ENCODE data around the gene FGFR3. TPM values are rescaled to one million over a fixed set of nuclear protein-coding genes. Genes with fewer than 3 reads are reported as not detected.

The FGFR3 gene
- total RNA-seq, 4 donors from 2014 or later: 438 to 805 (median 489) TPM

DNA sequence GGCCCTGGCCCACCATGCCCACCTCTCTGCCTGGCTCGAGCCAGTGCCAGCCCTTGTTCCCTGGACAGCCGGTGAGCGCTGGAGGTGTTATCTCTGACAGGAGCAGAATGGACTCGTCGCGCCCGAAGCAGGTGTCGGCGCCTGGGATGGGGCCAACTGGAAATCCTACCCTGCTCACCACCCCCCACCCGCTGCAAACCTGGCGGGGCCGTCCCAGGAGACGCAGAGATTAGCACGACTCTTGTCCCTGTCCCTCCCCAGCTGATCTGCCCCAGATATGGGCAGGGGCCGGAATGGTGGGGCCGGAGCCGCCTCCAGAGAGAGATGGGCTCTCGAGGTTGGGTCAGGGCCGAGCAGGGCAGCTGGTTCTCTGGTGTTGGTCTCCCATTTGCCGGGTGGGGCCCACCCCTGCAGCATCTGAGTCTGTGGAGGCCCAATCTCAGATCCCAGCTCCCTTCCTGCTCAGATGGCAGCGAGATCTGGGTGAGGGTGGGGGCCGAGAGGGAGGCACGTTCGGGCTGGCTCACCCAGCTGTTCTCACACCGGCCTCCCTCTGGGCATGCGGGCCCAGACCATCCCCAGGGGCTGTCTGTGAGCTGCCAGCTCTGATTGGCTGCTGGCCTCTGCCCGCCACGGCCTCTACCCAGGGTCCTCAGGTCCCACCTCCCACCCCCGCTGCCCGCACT, 20.1 kb upstream of the FGFR3 start:
- H3K4me3 ChIP-seq (ENCODE audit: low read depth, poor library complexity, severe bottlenecking): no peak overlapping the region
- WGBS, 2 donors: 43 to 56% methylated on average over 25 to 27 of the region's 30 CpGs
- intact Hi-C loops (cut with DNase I; ENCODE audit: low total_unique reads): no loop called here
- DNase-seq (ENCODE audit: low spot score in 2 of 2): no peak
- TF ChIP-seq CTCF (IDR thresholded peaks at IDR 0.05) (no peak), POLR2A (IDR thresholded peaks at IDR 0.05) (no peak)

- no peak for DNase-seq (ENCODE audit: low spot score in 2 of 2)
- H3K4me3 ChIP-seq (ENCODE audit: low read depth, poor library complexity, severe bottlenecking): no peak overlapping the region
- 75 to 84% methylated on average over 7 to 10 of the region's 10 CpGs for WGBS, 2 donors
- no peak for TF ChIP-seq CTCF (IDR thresholded peaks at IDR 0.05)
- TF ChIP-seq POLR2A (IDR thresholded peaks at IDR 0.05): no peak
- intact Hi-C loops (cut with DNase I; ENCODE audit: low total_unique reads): no loop called here
Observed at GRCh38 chr4:1773754-1774153, 19.3 kb upstream of the FGFR3 start.

DNA sequence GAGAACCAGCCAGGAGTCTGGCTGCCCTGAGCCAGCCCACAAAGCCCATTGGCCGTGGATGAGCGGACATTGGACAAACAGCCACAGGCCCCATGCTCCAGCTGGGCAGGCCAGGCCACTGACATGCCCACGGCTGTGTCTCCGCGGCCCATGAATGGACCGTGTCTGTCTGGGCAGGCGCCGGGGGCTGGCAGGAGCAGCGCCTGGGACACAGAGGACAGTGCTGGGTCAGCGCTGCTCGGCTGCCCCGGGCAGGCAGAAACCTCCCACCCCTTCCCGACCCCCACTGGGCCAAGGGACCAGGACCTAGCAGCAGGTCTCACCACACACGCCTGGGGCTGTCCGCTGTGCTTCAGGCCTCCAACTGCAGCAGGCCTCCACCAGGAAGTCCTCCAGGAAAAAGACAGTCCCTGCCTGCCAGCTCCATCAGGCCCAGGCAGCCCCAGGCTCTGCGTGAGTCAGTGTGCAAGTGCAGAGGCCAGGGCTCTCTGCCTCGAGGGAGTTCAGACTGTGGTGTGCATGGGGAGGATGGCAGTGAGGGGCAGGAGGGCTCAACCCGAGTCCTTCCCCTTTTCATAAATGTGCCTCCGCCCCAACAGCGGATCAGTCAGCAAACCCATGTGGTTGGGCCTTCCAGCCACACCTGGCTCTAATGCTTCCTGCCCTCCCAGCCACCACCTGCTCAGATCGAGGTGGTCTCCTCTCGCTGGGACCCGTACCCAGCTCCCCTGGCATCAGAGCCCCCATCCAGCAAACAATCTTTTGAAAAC, 17.2 kb upstream of the FGFR3 start:
- no peak overlapping the region for H3K4me3 ChIP-seq (ENCODE audit: low read depth, poor library complexity, severe bottlenecking)
- intact Hi-C loops (cut with DNase I; ENCODE audit: low total_unique reads): no loop called here
- no peak for TF ChIP-seq POLR2A (IDR thresholded peaks at IDR 0.05)
- TF ChIP-seq CTCF (IDR thresholded peaks at IDR 0.05): no peak
- no peak for DNase-seq (ENCODE audit: low spot score in 2 of 2)
- WGBS, 2 donors: 61 to 65% methylated on average over 18 to 22 of the region's 23 CpGs

- H3K4me3 ChIP-seq (ENCODE audit: low read depth, poor library complexity, severe bottlenecking): no peak overlapping the region
- no peak for TF ChIP-seq POLR2A (IDR thresholded peaks at IDR 0.05)
- no peak for TF ChIP-seq CTCF (IDR thresholded peaks at IDR 0.05)
- intact Hi-C loops (cut with DNase I; ENCODE audit: low total_unique reads): no loop called here
- DNase-seq (ENCODE audit: low spot score in 2 of 2): no peak
- 74 to 83% methylated on average over 20 to 24 of the region's 24 CpGs for WGBS, 2 donors
Observed at GRCh38 chr4:1776521-1777161, 16.5 kb upstream of the FGFR3 start.

DNA sequence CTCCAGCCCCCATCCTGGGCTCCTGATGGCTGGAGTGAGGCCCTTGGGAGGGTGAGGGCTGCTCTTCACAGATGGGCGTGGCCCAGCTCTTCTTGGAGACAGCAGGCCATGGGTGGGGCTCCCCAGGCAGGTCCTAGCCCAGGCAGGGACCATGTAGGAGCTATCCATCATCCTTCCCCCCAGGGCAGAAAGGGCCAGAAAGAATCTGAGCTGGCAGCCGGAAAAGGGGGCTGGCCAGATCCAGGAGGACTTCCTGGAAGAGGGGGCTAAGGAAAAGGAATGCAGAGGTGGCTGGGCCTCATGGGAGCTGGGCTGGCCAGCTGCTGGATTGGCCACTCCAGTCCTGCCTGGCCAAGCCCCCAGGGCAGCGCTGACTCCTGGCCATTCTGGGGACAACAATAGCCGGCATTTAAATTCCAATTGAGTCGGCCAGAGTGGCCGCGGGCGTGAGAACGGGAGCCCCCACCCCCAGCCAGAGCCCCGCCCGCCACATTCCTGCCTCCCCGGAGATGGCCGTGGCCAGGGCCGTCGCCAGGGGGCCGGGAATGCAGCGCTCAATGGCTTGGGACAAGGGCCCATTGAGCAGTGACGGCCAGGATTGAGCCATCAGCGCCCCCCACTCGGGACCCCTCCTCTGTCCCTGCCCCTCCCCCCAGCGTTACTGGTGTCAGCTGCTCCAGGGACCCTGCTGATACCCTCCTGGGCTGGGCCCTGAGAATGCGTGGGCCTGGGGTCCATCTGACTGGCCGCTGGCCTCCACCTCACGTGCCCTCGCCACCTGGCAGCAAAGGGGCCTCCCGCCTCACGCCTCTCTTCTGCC, 15.1 kb upstream of the FGFR3 start:
- no peak for TF ChIP-seq POLR2A (IDR thresholded peaks at IDR 0.05)
- intact Hi-C loops (cut with DNase I; ENCODE audit: low total_unique reads): no loop called here
- 35 to 48% methylated on average over 20 to 27 of the region's 27 CpGs for WGBS, 2 donors
- DNase-seq (ENCODE audit: low spot score in 2 of 2): no peak
- H3K4me3 ChIP-seq (ENCODE audit: low read depth, poor library complexity, severe bottlenecking): no peak overlapping the region
